Adipose tissue (tissue), 3 donors: ENCODE data around the gene ZAP70. TPM values are rescaled to one million over a fixed set of nuclear protein-coding genes. Genes with fewer than 3 reads are reported as not detected.

Experiments used
- H3K27ac ChIP-seq: one replicate; pipeline ENCODE4 v1.5.1; 2013; ENCODE audit warnings: low read depth, low read length
- WGBS, 3 donors: extraction: QIAGEN DNeasy Blood & Tissue Kit; methylation state at CpG; one replicate each; pipeline ENCODE4 v1.1.7; 2013; 5-methylcytosine and 5-hydroxymethylcytosine counted together
- polyA plus RNA-seq, 3 donors: library from polyadenylated mRNA; stranded (reverse); fragments of 200-250 nt; gene quantifications; one replicate each; pipeline ENCODE4 v1.2.3, GENCODE V29; 2013
- donor health status: healthy with polysubstance abuse.
- donor health status: Bipolar disorder and iron deficiency.
- donor health status: healthy.

The ZAP70 gene
- polyA plus RNA-seq, 3 donors = 0.56 to 4.1 (median 3.0) TPM

GRCh38 chr2:97726261-97727064 is 13.1 kb downstream of the ZAP70 start:
- 37 to 59% (median 43%) methylated on average over 4 of the region's 4 CpGs for WGBS, 3 donors
- no peak overlapping the region for H3K27ac ChIP-seq

- H3K27ac ChIP-seq = no peak overlapping the region
- WGBS, 3 donors = 91 to 92% (median 91%) methylated on average over 7 of the region's 7 CpGs
Measured at GRCh38 chr2:97727296-97727695, 13.9 kb downstream of the ZAP70 start.

- 75 to 81% (median 80%) methylated on average over 12 of the region's 12 CpGs for WGBS, 3 donors
- no peak overlapping the region for H3K27ac ChIP-seq
Measured at GRCh38 chr2:97728091-97728731, 14.8 kb downstream of the ZAP70 start.

GRCh38 chr2:97730245-97730644 is 16.9 kb downstream of the ZAP70 start:
- no peak overlapping the region for H3K27ac ChIP-seq
- 88 to 100% (median 100%) methylated on average over 1 of the region's 1 CpG for WGBS, 3 donors

GRCh38 chr2:97731274-97732020 is 18.1 kb downstream of the ZAP70 start:
- 85 to 89% (median 87%) methylated on average over 12 of the region's 12 CpGs for WGBS, 3 donors
- H3K27ac ChIP-seq = no peak overlapping the region

GRCh38 chr2:97732436-97733340 is 19.3 kb downstream of the ZAP70 start:
- no peak overlapping the region for H3K27ac ChIP-seq
- WGBS, 3 donors = 93 to 96% (median 95%) methylated on average over 28 of the region's 28 CpGs

GRCh38 chr2:97733341-97734035 is 20.1 kb downstream of the ZAP70 start:
- 82 to 91% (median 88%) methylated on average over 20 of the region's 20 CpGs for WGBS, 3 donors
- no peak overlapping the region for H3K27ac ChIP-seq

GRCh38 chr2:97734061-97735051 is 21.0 kb downstream of the ZAP70 start:
- WGBS, 3 donors = 91 to 94% (median 93%) methylated on average over 44 of the region's 44 CpGs

GRCh38 chr2:97735161-97735561 is 21.8 kb downstream of the ZAP70 start:
- 95 to 96% (median 95%) methylated on average over 28 to 29 of the region's 29 CpGs for WGBS, 3 donors
- H3K27ac ChIP-seq = no peak overlapping the region

More at GRCh38 chr2:97734061-97735051, 21.0 kb downstream of the ZAP70 start:
- no peak overlapping the region for H3K27ac ChIP-seq

- no peak overlapping the region for H3K27ac ChIP-seq
- 67 to 74% (median 73%) methylated on average over 4 of the region's 4 CpGs for WGBS, 3 donors
Measured at GRCh38 chr2:97736185-97736584, 22.8 kb downstream of the ZAP70 start.

GRCh38 chr2:97736608-97737330 is 23.4 kb downstream of the ZAP70 start:
- H3K27ac ChIP-seq = no peak overlapping the region
- 80 to 90% (median 87%) methylated on average over 20 of the region's 20 CpGs for WGBS, 3 donors

- WGBS, 3 donors = 85 to 95% (median 92%) methylated on average over 32 of the region's 32 CpGs
- no peak overlapping the region for H3K27ac ChIP-seq
Measured at GRCh38 chr2:97737421-97738178, 24.2 kb downstream of the ZAP70 start.

- WGBS, 3 donors = 92 to 95% (median 93%) methylated on average over 9 of the region's 9 CpGs
- H3K27ac ChIP-seq = no peak overlapping the region
Measured at GRCh38 chr2:97738179-97739019, 25.0 kb downstream of the ZAP70 start.
